GM19467 (cell line): ENCODE measurements around the gene XPA.

Experiments used
- ATAC-seq: cut with Tn5 transposase; IDR thresholded peaks from one replicate; pipeline ENCODE4 v1.9.1; 2021; ENCODE audit warnings: mild to moderate bottlenecking, moderate library complexity; ENCODE audit not compliant: unreplicated experiment

The XPA gene

DNA sequence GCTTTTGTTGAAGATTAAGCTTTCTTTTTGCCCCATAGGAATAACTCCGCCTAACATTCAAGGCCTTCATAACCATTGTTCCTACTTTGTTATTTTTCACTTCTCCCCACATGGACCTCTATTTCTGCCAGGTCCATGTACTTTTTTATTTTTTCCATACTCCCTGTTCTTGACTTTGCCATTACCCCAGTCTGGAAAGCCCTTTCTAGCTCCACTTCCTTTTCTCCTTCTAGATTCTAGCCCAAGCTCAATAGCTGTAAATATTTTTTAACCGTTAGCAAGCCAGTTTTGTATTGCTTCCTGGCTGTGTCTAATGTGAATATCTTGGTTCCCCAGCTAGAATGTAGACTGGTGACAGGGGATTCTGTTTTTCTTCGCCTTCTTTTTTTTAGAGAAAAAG is 37.4 kb downstream of the XPA start:
- ATAC-seq, result no peak

DNA sequence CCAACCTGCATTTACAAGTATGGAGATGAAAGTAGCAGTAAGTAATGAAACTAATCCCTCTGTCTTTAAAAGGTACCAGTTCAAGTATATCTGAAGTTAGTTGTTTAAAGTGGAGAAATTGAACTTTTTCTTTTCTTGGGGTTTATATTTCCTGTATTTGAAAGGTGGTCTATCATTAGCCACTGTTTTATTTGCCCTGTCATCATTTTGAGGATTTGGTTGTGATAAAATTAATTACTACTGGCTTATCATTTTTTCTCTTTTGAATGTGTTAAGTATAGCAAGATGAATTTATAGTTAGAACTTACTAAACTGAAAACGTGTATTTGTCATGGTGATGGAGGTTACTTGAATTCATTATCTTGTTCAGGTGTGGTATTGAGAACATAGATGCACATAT is 38.4 kb downstream of the XPA start:
- no peak for ATAC-seq

DNA sequence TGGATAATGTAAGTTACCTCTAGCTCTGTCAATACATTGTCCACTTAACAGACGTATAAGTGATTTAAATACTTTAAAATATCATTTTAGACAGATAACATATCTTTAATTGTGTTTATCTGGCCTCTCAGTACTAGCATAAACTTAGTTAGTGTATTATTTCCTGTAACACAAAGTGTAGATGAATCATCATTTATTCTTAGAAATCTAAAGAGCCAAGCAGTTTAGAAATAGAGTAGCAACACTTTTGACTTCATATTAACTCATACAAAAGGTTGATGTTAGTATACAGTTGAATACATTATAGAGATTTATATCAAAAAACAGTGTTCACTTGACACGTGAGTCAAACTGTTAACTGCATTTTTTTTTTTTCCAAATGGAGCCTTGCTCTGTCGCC is 45.5 kb downstream of the XPA start:
- no peak for ATAC-seq

DNA sequence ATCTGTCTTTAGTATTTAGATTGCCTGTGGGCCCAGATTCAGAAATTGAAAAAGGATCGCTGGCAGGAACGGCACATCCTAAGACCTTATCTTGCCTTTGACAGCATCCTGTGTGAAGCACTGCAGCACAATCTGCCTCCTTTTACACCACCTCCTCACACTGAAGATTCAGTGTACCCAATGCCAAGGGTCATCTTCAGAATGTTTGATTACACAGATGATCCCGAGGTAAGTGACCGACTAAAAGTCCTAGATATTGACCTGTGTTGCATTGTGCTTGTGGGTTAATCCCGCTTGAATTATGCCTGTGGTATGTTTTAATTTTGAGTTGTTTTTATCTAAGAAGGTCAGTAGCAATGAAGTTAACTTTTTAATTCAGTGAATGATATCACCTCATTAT is 49.1 kb downstream of the XPA start:
- no peak for ATAC-seq

DNA sequence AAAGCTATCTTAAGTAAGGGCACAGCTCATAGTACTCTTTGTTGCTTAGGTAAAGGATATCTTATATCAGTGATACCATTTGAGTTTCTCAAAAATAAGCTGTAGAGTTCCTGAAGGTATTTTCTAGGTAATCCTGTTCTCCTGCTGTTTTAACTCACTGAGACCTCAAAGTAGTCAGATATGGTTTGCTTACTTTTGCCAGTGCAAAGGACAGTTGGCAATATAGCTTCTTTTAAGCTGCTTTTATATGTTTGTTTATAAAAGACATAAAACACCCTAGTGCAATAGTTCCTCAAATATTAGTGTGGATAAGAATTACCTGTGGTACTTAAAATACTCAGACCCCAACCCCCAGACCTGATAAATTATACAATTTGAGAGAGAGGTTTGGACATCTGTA is 51.4 kb downstream of the XPA start:
- ATAC-seq, result no peak

DNA sequence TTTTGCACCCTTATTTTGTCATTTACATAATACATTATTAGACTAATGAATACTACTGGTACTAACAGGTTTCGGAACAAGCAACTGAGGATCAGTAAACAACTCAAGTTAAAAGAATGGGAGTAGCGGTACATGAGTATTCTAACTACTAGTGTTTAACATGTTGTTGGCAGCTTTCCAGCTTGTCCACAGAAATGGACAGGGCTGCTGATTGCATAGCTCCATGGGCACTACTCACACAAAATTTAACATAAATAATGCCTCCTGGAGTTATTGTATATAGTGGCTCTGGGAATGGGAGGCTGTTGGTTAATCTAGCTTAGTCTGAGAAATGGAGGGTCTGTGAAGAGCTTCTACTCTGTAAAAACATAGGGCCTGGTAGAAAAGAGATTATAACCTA is 56.8 kb downstream of the XPA start:
- ATAC-seq, result no peak

DNA sequence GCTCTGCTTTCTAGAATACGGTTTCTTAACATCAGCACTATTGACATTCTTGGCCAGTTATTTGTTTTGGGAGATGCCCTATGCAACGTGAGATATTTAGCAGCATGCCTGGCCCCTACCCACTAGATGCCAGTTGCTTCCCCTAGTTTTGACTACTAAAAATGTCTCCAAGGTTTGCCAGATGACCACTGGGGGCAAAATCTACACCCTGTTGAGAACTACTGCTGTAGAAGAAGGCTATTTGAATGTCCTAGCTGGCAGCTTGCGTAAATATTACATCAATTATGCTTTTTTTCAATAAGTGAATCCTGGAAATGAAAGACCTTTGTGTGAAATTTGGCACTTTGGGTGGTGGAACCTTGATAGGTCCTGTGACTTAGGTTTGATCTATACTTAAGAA is 58.5 kb downstream of the XPA start:
- no peak for ATAC-seq

DNA sequence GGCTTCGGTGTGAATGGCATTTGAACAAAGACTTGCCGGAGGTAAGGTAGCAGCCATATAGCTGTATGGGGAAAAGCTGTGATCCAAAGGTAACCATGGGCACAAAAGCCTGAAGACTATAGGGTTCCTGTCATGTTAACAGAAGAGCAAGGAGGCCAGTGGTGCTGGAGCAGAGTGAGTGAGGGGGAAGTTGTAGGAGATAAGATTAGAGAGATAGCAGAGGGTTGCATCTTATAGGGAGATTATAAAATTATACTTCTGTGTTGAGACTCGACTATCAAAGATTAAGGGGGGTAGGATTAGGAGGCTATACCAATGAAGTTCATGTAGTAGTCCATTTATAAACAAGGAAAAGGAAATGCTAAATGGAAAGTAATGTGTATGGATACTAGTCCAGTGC is 60.2 kb downstream of the XPA start:
- no peak for ATAC-seq

DNA sequence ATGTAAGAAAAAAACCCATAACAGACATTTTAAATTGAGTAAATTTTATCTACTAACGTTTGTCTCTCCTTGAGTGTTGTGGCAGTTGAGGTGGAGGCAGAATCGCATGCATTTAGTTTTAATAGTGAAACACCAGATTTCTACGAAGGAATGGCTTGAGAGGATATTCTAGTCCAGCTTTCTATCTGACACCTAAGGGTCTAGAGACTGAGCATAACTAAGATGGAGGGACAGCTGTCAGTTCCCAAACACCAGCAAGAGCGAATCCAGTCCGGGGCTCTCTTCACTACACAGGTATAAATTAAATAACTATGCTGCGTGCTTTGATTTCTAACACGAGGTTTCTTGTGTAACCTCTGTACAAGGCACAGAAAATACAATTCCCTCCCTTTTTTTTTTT is 62.1 kb downstream of the XPA start:
- ATAC-seq, result no peak

DNA sequence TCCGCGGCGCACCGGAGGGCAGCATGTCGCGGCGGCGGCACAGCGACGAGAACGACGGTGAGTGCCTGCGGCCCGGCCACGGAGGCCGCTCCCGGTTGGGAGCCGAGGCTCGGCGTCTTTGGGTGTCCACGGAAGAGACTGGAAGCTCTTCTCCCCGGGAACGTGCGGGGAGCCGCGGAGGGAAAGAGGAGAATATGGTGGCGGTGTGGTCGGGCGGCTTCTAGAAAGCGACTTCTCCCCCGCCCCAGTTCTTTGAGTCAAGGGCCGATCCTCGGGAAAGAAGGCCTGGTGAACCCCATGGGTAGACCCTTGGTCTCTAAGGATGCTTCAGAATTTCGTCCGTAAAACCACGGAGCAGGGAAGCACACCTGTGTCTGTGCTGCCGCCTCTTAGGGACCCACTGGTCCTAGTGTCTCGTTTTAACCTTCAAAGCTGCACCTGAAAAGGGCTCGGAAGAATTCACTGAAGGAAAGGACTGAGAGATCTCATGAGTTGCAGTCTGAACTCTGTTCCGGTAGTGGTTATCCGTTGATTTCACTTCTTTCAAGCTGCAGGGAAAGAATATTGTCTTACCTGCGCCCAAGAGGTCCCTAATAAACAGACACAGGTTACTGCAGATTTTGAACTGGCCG is 63.2 kb downstream of the XPA start:
- ATAC-seq, result no peak

DNA sequence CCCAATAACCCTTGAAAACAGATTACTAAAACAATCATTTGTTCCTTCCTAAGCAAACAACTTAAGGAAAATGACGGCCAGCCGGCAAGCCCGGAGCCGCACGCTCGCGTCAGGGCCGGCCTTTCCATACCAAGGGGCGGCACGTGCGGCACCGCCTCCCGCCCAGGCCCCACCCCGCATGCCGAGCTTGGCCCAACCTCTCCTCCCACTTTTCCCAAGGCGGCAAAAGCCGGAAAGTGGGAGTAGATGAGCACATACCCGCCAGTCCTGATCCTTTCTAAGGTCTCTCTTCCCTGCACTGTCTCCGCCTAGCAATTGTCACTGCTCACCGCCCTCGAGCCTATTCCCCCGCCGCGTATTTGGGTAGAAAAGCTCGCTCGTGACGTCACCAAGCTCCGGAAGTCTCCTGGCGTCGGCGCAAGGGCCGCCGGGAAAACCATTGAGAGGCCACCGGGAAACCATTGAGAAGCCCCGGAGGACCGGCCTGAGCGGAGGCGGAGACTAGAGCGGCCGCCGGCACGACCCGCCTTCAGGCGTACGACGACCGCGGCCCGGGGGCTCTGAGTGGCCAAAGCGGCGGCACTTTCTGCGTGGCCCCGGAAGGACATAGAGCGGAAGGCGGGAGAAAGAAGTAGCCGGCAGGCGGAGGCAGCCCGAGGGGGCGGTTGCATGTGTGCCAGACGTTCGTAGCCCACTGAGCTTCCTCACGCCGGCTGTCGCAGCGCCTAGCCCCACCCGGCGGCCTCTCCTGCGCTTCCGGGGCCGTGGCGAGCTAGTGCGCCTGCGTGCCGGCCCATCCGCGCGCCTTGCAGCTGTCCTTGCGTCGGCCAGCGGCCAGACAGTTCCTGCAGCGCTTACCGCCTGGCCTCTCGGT is 63.9 kb downstream of the XPA start, which contains the start of the genes NCBP1 and TSTD2:
Gene NCBP1, plus strand, starts transcription at position 837 of the 874 bp plus-strand sequence. CDS start 61 bp downstream, outside the sequence.
Gene TSTD2, minus strand, starts transcription at position 384 of the 874 bp plus-strand sequence. CDS start 5,806 bp downstream, outside the sequence.
- peak; percentile 89 for ATAC-seq

DNA sequence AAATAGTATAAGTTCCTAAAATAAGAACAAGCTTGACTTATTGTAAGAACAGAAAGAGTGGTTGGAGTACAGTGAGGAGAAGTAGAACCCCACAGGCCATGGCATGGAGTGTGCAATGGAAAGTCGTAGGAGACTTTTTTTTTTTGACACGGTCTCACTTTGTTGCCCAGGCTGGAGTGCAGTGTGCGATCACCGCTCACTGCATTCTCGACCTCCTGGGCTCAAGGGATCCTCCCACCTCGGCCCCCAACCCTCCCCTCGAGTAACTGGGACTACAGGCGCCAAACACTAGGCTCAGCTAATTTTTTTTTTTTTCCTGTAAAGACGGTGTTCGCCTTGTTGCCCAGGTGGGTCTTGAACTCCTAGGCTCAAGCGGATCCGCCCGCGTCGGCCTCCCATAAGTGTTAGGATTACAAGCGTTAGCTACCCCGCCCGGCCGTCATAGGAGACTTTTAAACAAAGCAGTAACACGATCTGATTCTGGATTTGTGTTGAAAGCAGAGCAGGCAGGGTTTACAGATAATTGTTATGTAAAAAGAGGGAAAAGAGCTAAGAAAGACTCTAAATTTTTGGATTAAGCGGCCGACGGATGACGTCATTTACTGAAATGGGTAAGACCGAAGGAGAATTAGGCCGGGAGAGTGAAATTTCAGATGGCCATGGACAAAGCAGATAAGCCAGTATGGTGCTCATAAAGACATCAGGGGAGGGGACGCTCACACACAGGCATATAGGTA is 64.7 kb downstream of the XPA start:
- ATAC-seq, result peak; percentile 9

DNA sequence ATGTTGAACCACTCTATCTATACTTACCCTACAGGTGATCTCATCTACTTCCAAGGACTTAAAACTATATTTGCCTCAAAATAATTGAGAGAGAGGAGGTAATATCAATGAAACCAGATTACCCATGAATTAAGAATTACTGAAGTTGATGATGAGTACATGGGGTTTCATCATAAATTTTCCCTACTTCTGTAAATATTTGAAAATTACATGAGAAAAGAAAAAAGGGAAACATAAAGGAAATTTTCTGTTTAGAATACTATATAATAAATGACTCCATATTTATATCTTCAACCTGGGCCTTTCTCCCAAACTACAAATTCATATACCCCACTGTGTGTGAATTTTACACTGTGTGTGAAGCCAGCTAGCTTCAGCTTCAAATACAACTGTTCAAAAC is 66.5 kb downstream of the XPA start:
- ATAC-seq, result no peak

DNA sequence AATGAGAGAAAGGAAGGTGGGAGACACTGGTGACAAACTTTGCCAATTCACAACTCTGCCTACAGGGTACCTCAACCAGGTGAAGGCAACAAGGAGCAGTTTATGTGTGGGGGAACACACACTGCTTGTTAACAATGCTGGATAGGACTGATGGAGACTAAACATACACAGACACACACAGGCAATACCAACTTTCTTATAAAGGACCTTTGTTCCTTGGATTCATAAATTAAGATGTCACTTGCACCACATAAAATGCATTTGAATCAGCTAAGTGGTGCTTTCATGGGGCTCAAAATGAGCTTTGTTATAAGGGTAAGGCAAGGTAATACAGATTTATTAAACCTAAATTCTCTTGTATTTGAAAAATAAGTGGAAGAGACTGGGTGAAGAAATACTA is 68.0 kb downstream of the XPA start:
- ATAC-seq, result no peak

DNA sequence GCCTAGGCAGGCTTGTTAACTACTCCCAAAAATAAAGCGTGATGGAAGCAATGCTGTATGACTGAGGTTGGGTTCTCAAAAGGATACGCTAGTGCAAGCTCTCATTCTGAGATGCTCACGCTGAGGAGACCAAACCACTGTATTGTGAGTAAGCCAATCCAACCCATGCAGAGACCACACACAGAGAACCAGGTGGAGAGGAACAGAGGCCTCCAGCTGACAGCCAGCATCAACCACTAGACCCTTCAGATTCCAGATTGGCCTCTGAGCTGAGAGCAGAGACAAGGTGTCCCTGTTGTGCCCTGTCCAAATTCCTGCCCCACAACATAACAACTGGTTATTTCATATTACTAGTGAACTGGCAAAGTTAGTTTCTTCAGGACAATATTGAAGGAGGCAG is 68.5 kb downstream of the XPA start:
- no peak for ATAC-seq

DNA sequence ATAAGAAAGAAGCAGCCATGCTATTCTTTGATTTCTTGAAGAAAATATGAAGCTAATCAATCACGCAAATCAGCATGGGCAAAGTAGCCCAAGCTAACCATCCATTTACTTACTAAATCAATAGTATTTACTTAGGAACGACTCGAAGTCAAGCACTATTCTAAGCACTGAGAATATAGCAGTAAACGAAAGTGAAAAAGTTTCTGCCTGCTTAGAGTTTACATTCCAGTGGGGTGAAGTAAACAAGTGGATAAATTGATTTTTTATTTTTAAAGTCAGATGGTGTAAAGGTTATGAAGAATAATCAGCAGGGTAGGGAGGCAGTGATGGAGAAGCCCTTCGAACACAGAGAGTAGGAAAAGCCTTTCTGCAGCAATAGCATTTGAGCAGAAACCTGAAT is 69.5 kb downstream of the XPA start:
- no peak for ATAC-seq

DNA sequence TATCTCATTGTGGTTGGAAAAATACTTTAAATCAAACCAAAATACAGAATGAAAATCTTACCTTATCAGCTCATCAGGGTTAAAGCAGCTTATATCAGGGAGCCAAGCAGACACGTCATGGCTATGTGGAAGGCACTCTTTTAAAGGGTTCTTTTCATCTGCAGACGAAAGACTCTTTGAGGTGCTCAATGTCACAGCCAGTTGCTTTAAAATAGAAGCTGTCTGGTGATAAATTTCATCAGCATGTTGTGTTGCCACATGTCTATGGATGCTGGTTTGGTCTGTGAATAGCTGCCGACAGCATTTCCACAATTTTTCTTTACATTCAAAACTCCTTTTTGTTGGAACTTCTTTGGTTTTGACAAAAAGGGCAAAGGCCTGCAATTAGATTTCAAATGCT is 71.5 kb downstream of the XPA start:
- ATAC-seq, result no peak
